Lung (tissue), 12 donors: ENCODE results near the gene WRNIP1. TPM values are rescaled to one million over a fixed set of nuclear protein-coding genes. Genes with fewer than 3 reads are reported as not detected.

Experiments used
- ATAC-seq: fragments of 200-7000 bp; cut with Tn5 transposase; one replicate; pipeline ENCODE4 v1.9.1; 2020; ENCODE audit warnings: moderate number of reproducible peaks; ENCODE audit not compliant: insufficient read depth, low FRiP score
- DNase-seq, 3 donors: peaks; one replicate each; pipeline ENCODE4 v3.0.0-alpha.2; 2013 to 2017
- H3K27ac ChIP-seq, 2 donors: one replicate each; pipeline ENCODE4 v1.5.1; 2013; ENCODE audit warnings: mild to moderate bottlenecking in 2 of 2, moderate library complexity in 2 of 2, control low read depth in 1 of 2, inconsistent platforms in 1 of 2, low read depth in 1 of 2, low read length in 1 of 2
- H3K27me3 ChIP-seq, 3 donors: one replicate each; pipeline ENCODE4 v1.5.1; 2013; ENCODE audit warnings: low read length in 2 of 3; ENCODE audit not compliant: control insufficient read depth in 3 of 3, insufficient read depth in 3 of 3
- H3K36me3 ChIP-seq, 4 donors: one replicate each; pipeline ENCODE4 v1.5.1; 2013; ENCODE audit warnings: low read length in 4 of 4, mild to moderate bottlenecking in 1 of 4, moderate library complexity in 1 of 4; ENCODE audit not compliant: control insufficient read depth in 4 of 4, insufficient read depth in 4 of 4
- H3K4me1 ChIP-seq, 5 donors: one replicate each; pipeline ENCODE4 v1.5.1; 2013; ENCODE audit warnings: low read length in 5 of 5, mild to moderate bottlenecking in 2 of 5, moderate library complexity in 1 of 5; ENCODE audit not compliant: control insufficient read depth in 5 of 5, insufficient read depth in 5 of 5
- H3K4me3 ChIP-seq: one replicate; pipeline ENCODE4 v1.5.1; 2013; ENCODE audit warnings: mild to moderate bottlenecking, control low read depth, moderate library complexity
- H3K9ac ChIP-seq, 2 donors: one replicate each; pipeline ENCODE4 v1.5.1; 2013; ENCODE audit warnings: low read length in 2 of 2, control low read depth in 1 of 2; ENCODE audit not compliant: insufficient read depth in 1 of 2
- H3K9me3 ChIP-seq, 4 donors: one replicate each; pipeline ENCODE4 v1.5.1; 2013; ENCODE audit warnings: low read length in 3 of 4, mild to moderate bottlenecking in 1 of 4, moderate library complexity in 1 of 4; ENCODE audit not compliant: control insufficient read depth in 4 of 4, insufficient read depth in 3 of 4
- CTCF ChIP-seq: IDR thresholded peaks from 2 replicates; pipeline ENCODE4 v1.5.1; 2012; ENCODE audit warnings: mild to moderate bottlenecking; ENCODE audit errors: control extremely low read depth, extremely low read depth
- WGBS, 2 donors: extraction: QIAGEN DNeasy Blood & Tissue Kit; methylation state at CpG; one replicate each; pipeline ENCODE4 v1.1.7; 2013; 5-methylcytosine and 5-hydroxymethylcytosine counted together
- polyA plus RNA-seq, 2 donors: library from polyadenylated mRNA; stranded (reverse); fragments of 200-250 nt; gene quantifications; one replicate each; pipeline ENCODE4 v1.2.1, GENCODE V29; 2013
- total RNA-seq, 2 donors: library from RNA; depleted of rRNA in 1 of 2; stranded (reverse); fragments of >200 nt in 1 of 2; gene quantifications; one replicate each; pipeline ENCODE4 v1.2.1, GENCODE V29; 2014 to 2021
- donor health status: control.
- donor health status: control.
- donor health status: Bipolar disorder and iron deficiency.
- donor health status: healthy.
- donor health status: DM: yes; HTN: yes; CAD: no.

Gene WRNIP1
- total and polyA plus RNA-seq, 4 donors, result 36.8 to 56.0 (median 42.7) TPM

- Histone ChIP-seq H3K4me1 (no peaks in the 10 kb centered on the region), H3K9ac (no peak overlapping the region), H3K27me3 (no peaks in the 10 kb centered on the region), H3K4me3 (no peak overlapping the region), H3K36me3 (no peaks in the 10 kb centered on the region), H3K27ac (no peak overlapping the region), H3K9me3 (no peaks in the 10 kb centered on the region)
- TF ChIP-seq CTCF, result no peak
- DNase-seq, result no peak
- WGBS, 2 donors, result 96 to 97% methylated on average over 2 of the region's 2 CpGs
- ATAC-seq, result no peak
Measured at GRCh38 chr6:2741756-2742155, 23.4 kb upstream of the WRNIP1 start.

GRCh38 chr6:2743280-2744208, 21.6 kb upstream of the WRNIP1 start:
- ATAC-seq, result no peak
- Histone ChIP-seq H3K27ac (peak overlapping the region in 1 of 2 donors; percentile 54), H3K36me3 (no peaks in the 10 kb centered on the region), H3K4me3 (no peak overlapping the region), H3K9me3 (no peaks in the 10 kb centered on the region), H3K9ac (no peak overlapping the region), H3K27me3 (no peaks in the 10 kb centered on the region), H3K4me1 (peaks cover 0 to 5% (median 0%) of the 10 kb centered on the region in 5 donors)
- no peak for TF ChIP-seq CTCF
- DNase-seq, result no peak
- 84 to 92% methylated on average over 17 of the region's 17 CpGs for WGBS, 2 donors

- H3K36me3 ChIP-seq, result no peaks in the 10 kb centered on the region
- no peak for TF ChIP-seq CTCF
- H3K27me3 ChIP-seq, result no peaks in the 10 kb centered on the region
- no peaks in the 10 kb centered on the region for H3K9me3 ChIP-seq
- no peak overlapping the region for H3K4me3 ChIP-seq
- ATAC-seq, result no peak
- peaks cover 0 to 7% (median 0%) of the 10 kb centered on the region in 5 donors for H3K4me1 ChIP-seq
- H3K9ac ChIP-seq, result no peak overlapping the region
- no peak for DNase-seq
- H3K27ac ChIP-seq, result peak overlapping the region in 1 of 2 donors; percentile 54
- 60 to 64% methylated on average over 9 of the region's 9 CpGs for WGBS, 2 donors
Measured at GRCh38 chr6:2744209-2744771, 20.9 kb upstream of the WRNIP1 start.
